Daoy (cell line): Measurements from ENCODE around the gene PRDM10. TPM values are rescaled to one million over a fixed set of nuclear protein-coding genes. Genes with fewer than 3 reads are reported as not detected.
"Not testable (repeated sequence)": the region's sequence is repeated elsewhere in the genome, so short reads cannot be mapped to it uniquely, and the experiment has no call there.

Source experiments
- DNase-seq: peaks from one replicate; pipeline ENCODE4 v3.0.0-alpha.2; 2015; ENCODE audit warnings: low read depth
- total RNA-seq: library from RNA; depleted of rRNA; stranded (reverse); fragments of >200 nt; shearing (Covaris generic); gene quantifications from 2 replicates; pipeline ENCODE4 v1.2.3, GENCODE V29; 2014; rRNA removed

The PRDM10 gene
- total RNA-seq = 4.4 and 5.4 TPM in 2 replicates

GRCh38 chr11:130002352-130002845, at the start of gene PRDM10:
Gene PRDM10 (minus strand): TSS chr11:130002835. CDS start chr11:129960964, 41,871 bp downstream.
- peak; percentile 89 for DNase-seq

GRCh38 chr11:130051082-130051481, 48.4 kb upstream of the PRDM10 start:
- DNase-seq = no peak

GRCh38 chr11:130050257-130050656, 47.6 kb upstream of the PRDM10 start:
- no peak for DNase-seq

GRCh38 chr11:130049328-130049771, 46.7 kb upstream of the PRDM10 start:
- DNase-seq = no peak

GRCh38 chr11:130047141-130047540, 44.5 kb upstream of the PRDM10 start:
- no peak for DNase-seq

GRCh38 chr11:130043575-130043974, 40.9 kb upstream of the PRDM10 start:
- DNase-seq = no peak

- peak; percentile 76 for DNase-seq
Measured at GRCh38 chr11:130042093-130042591, 39.5 kb upstream of the PRDM10 start.

- no peak for DNase-seq
Measured at GRCh38 chr11:130040281-130040940, 37.8 kb upstream of the PRDM10 start.

- DNase-seq = peak; percentile 46
Measured at GRCh38 chr11:130037881-130038585, 35.4 kb upstream of the PRDM10 start.

- DNase-seq = peak; percentile 53
Measured at GRCh38 chr11:130037058-130037457, 34.4 kb upstream of the PRDM10 start.

GRCh38 chr11:130034236-130034635, 31.6 kb upstream of the PRDM10 start:
- no peak for DNase-seq

- no peak for DNase-seq
Measured at GRCh38 chr11:130032931-130033330, 30.3 kb upstream of the PRDM10 start.

GRCh38 chr11:130031945-130032344, 29.3 kb upstream of the PRDM10 start:
- no peak for DNase-seq

- no peak for DNase-seq
Measured at GRCh38 chr11:130031056-130031455, 28.4 kb upstream of the PRDM10 start.

- no peak for DNase-seq
Measured at GRCh38 chr11:130029137-130029536, 26.5 kb upstream of the PRDM10 start.

GRCh38 chr11:130025371-130025770, 22.7 kb upstream of the PRDM10 start:
- DNase-seq = no peak

- DNase-seq = no peak
Measured at GRCh38 chr11:130024361-130024760, 21.7 kb upstream of the PRDM10 start.

- DNase-seq = peak; percentile 75
Measured at GRCh38 chr11:130023204-130023603, 20.6 kb upstream of the PRDM10 start.

- DNase-seq = no peak
Measured at GRCh38 chr11:130022799-130023198, 20.2 kb upstream of the PRDM10 start.

GRCh38 chr11:130021606-130022005, 19.0 kb upstream of the PRDM10 start:
- DNase-seq = not testable (repeated sequence)

GRCh38 chr11:130020323-130020722, 17.7 kb upstream of the PRDM10 start:
- DNase-seq = no peak

GRCh38 chr11:130015846-130016245, 13.2 kb upstream of the PRDM10 start:
- not testable (repeated sequence) for DNase-seq

GRCh38 chr11:130008326-130008725, 5.7 kb upstream of the PRDM10 start:
- no peak for DNase-seq
